ENCODE results near the gene EPN2.

GRCh38 chr17:19364699-19365498, 127.7 kb downstream of the EPN2 start:
- no peak for TF ChIP-seq POLR2A (IDR thresholded peaks at IDR 0.05)
- TF ChIP-seq CTCF (IDR thresholded peaks at IDR 0.05): no peak
